GM08714 (cell line): ENCODE data around the gene ATP1A2.

Source experiments
- H3K4me3 ChIP-seq: fragments of 200-500 bp; sonication (Bioruptor generic); 2 replicates; pipeline ENCODE4 v1.5.1; 2014; ENCODE audit warnings: mild to moderate bottlenecking, low read length, inconsistent platforms
- ZNF274 ChIP-seq: IDR thresholded peaks from 2 replicates; pipeline ENCODE4 v1.6.1; 2012; ENCODE audit warnings: mild to moderate bottlenecking, low read depth, low read length

Gene ATP1A2

GRCh38 chr1:160167056-160167455, 51.5 kb downstream of the ATP1A2 start:
- no peak for TF ChIP-seq ZNF274
- no peak overlapping the region for H3K4me3 ChIP-seq

- no peak for TF ChIP-seq ZNF274
- H3K4me3 ChIP-seq = no peak overlapping the region
These were observed 52.0 kb downstream of the ATP1A2 start for GRCh38 chr1:160167580-160167979.

- no peak overlapping the region for H3K4me3 ChIP-seq
- TF ChIP-seq ZNF274 = no peak
These were observed 52.5 kb downstream of the ATP1A2 start for GRCh38 chr1:160168016-160168415.

- no peak overlapping the region for H3K4me3 ChIP-seq
- no peak for TF ChIP-seq ZNF274
These were observed 53.2 kb downstream of the ATP1A2 start for GRCh38 chr1:160168609-160169369.

- no peak overlapping the region for H3K4me3 ChIP-seq
- TF ChIP-seq ZNF274 = no peak
These were observed 54.2 kb downstream of the ATP1A2 start for GRCh38 chr1:160169553-160170399.

- no peak overlapping the region for H3K4me3 ChIP-seq
- TF ChIP-seq ZNF274 = no peak
These were observed 55.8 kb downstream of the ATP1A2 start for GRCh38 chr1:160171354-160171753.

GRCh38 chr1:160171980-160172379, 56.4 kb downstream of the ATP1A2 start:
- no peak overlapping the region for H3K4me3 ChIP-seq
- no peak for TF ChIP-seq ZNF274

- no peak for TF ChIP-seq ZNF274
- no peak overlapping the region for H3K4me3 ChIP-seq
These were observed 61.7 kb downstream of the ATP1A2 start for GRCh38 chr1:160177231-160177630.

GRCh38 chr1:160177667-160178066, 62.1 kb downstream of the ATP1A2 start:
- no peak for TF ChIP-seq ZNF274
- H3K4me3 ChIP-seq = no peak overlapping the region

- no peak for TF ChIP-seq ZNF274
- H3K4me3 ChIP-seq = no peak overlapping the region
These were observed 63.2 kb downstream of the ATP1A2 start for GRCh38 chr1:160178731-160179130.

GRCh38 chr1:160179336-160179735, 63.8 kb downstream of the ATP1A2 start:
- H3K4me3 ChIP-seq = no peak overlapping the region
- no peak for TF ChIP-seq ZNF274

GRCh38 chr1:160186246-160186645, 70.7 kb downstream of the ATP1A2 start:
- TF ChIP-seq ZNF274 = no peak
- no peak overlapping the region for H3K4me3 ChIP-seq

- no peak for TF ChIP-seq ZNF274
- H3K4me3 ChIP-seq = no peak overlapping the region
These were observed 71.2 kb downstream of the ATP1A2 start for GRCh38 chr1:160186729-160187128.

GRCh38 chr1:160187407-160187806, 71.8 kb downstream of the ATP1A2 start:
- H3K4me3 ChIP-seq = no peak overlapping the region

GRCh38 chr1:160188341-160188740, 72.8 kb downstream of the ATP1A2 start:
- no peak for TF ChIP-seq ZNF274
- H3K4me3 ChIP-seq = no peak overlapping the region

More at GRCh38 chr1:160187407-160187806, 71.8 kb downstream of the ATP1A2 start:
- TF ChIP-seq ZNF274 = no peak
